SHP77 treated with DMSO at 0.1 percent for 48 hours (cell line): Measurements from ENCODE around the gene BARHL2.

Experiments
- DNase-seq: peaks from one replicate; lab custom pipeline; 2025; lab: John Stamatoyannopoulos, UW

The BARHL2 gene

GRCh38 chr1:90716552-90717355, at the start of gene BARHL2:
Gene BARHL2 (minus strand): TSS chr1:90717302. CDS start chr1:90717195, 107 bp downstream.
- no peak for DNase-seq

GRCh38 chr1:90763930-90764329, 46.8 kb upstream of the BARHL2 start:
- DNase-seq = no peak

GRCh38 chr1:90763506-90763905, 46.4 kb upstream of the BARHL2 start:
- no peak for DNase-seq

GRCh38 chr1:90761781-90762589, 44.9 kb upstream of the BARHL2 start:
- peak; percentile 19 for DNase-seq

- DNase-seq = no peak
Observed at GRCh38 chr1:90761156-90761555, 44.1 kb upstream of the BARHL2 start.

- DNase-seq = no peak
Observed at GRCh38 chr1:90753556-90753955, 36.5 kb upstream of the BARHL2 start.

- DNase-seq = no peak
Observed at GRCh38 chr1:90748668-90749067, 31.6 kb upstream of the BARHL2 start.

- DNase-seq = no peak
Observed at GRCh38 chr1:90746857-90747256, 29.8 kb upstream of the BARHL2 start.

GRCh38 chr1:90745972-90746371, 28.9 kb upstream of the BARHL2 start:
- DNase-seq = no peak

GRCh38 chr1:90732136-90732535, 15.0 kb upstream of the BARHL2 start:
- DNase-seq = no peak

- DNase-seq = no peak
Observed at GRCh38 chr1:90731382-90732050, 14.4 kb upstream of the BARHL2 start.

- no peak for DNase-seq
Observed at GRCh38 chr1:90730243-90731022, 13.3 kb upstream of the BARHL2 start.

GRCh38 chr1:90729504-90730242, 12.6 kb upstream of the BARHL2 start:
- DNase-seq = no peak

- no peak for DNase-seq
Observed at GRCh38 chr1:90728502-90729287, 11.6 kb upstream of the BARHL2 start.

- DNase-seq = no peak
Observed at GRCh38 chr1:90727917-90728501, 10.9 kb upstream of the BARHL2 start.

- DNase-seq = no peak
Observed at GRCh38 chr1:90726986-90727480, 9.9 kb upstream of the BARHL2 start.

GRCh38 chr1:90726425-90726985, 9.4 kb upstream of the BARHL2 start:
- no peak for DNase-seq

GRCh38 chr1:90725657-90726424, 8.7 kb upstream of the BARHL2 start:
- no peak for DNase-seq
